H9 (cell line): ENCODE measurements around the gene GPR25. TPM values are rescaled to one million over a fixed set of nuclear protein-coding genes. Genes with fewer than 3 reads are reported as not detected.

Experiments used
- DNase-seq: peaks from one replicate; pipeline ENCODE4 v3.0.0-alpha.2; 2017
- H2AFZ ChIP-seq: one replicate; pipeline ENCODE4 v1.6.1; 2013; ENCODE audit warnings: mild to moderate bottlenecking, low read length, control low read depth, moderate library complexity
- H2AK5ac ChIP-seq: 2 replicates; pipeline ENCODE4 v1.6.1; 2013; ENCODE audit warnings: low read length, control low read depth, mixed read lengths; ENCODE audit not compliant: insufficient read length
- H2BK120ac ChIP-seq: one replicate; pipeline ENCODE4 v1.6.1; 2013; ENCODE audit warnings: low read depth, mild to moderate bottlenecking, low read length, control low read depth, inconsistent platforms; ENCODE audit not compliant: poor library complexity, severe bottlenecking
- H2BK12ac ChIP-seq: 2 replicates; pipeline ENCODE4 v1.6.1; 2013; ENCODE audit warnings: low read length, control low read depth, mixed read lengths, low read depth; ENCODE audit not compliant: insufficient read length
- H2BK15ac ChIP-seq: 2 replicates; pipeline ENCODE4 v1.6.1; 2013; ENCODE audit warnings: low read depth, low read length, control low read depth
- H2BK20ac ChIP-seq: one replicate; pipeline ENCODE4 v1.6.1; 2013; ENCODE audit warnings: low read depth, mild to moderate bottlenecking, low read length, control low read depth, inconsistent platforms; ENCODE audit not compliant: poor library complexity, severe bottlenecking
- H2BK5ac ChIP-seq: 2 replicates; pipeline ENCODE4 v1.6.1; 2013; ENCODE audit warnings: low read length, control low read depth, mixed read lengths; ENCODE audit not compliant: insufficient read length
- H3K14ac ChIP-seq: 2 replicates; pipeline ENCODE4 v1.6.1; 2013; ENCODE audit warnings: low read length, control low read depth; ENCODE audit not compliant: insufficient read depth
- H3K18ac ChIP-seq: 2 replicates; pipeline ENCODE4 v1.6.1; 2013; ENCODE audit warnings: low read depth, mild to moderate bottlenecking, mixed read lengths, low read length, control low read depth; ENCODE audit not compliant: insufficient read length
- H3K23ac ChIP-seq: 2 replicates; pipeline ENCODE4 v1.6.1; 2013; ENCODE audit warnings: low read length, control low read depth, mixed read lengths, low read depth; ENCODE audit not compliant: insufficient read length
- H3K23me2 ChIP-seq: 2 replicates; pipeline ENCODE4 v1.6.1; 2013; ENCODE audit warnings: low read depth, mild to moderate bottlenecking, mixed read lengths, low read length, control low read depth; ENCODE audit not compliant: insufficient read length, poor library complexity, severe bottlenecking
- H3K27ac ChIP-seq: 2 replicates; pipeline ENCODE4 v1.5.1; 2013; ENCODE audit warnings: low read length, control low read depth, mixed read lengths, low read depth; ENCODE audit not compliant: insufficient read length
- H3K27me3 ChIP-seq: 2 replicates; pipeline ENCODE4 v1.6.1; 2013; ENCODE audit warnings: low read length, control low read depth, inconsistent platforms; ENCODE audit not compliant: insufficient read depth
- H3K4ac ChIP-seq: 2 replicates; pipeline ENCODE4 v1.6.1; 2013; ENCODE audit warnings: low read depth, mild to moderate bottlenecking, control low read depth, inconsistent platforms, low read length, moderate library complexity
- H3K4me1 ChIP-seq: 2 replicates; pipeline ENCODE4 v1.6.1; 2013; ENCODE audit warnings: low read length, control low read depth, inconsistent platforms; ENCODE audit not compliant: insufficient read depth
- H3K4me2 ChIP-seq: 2 replicates; pipeline ENCODE4 v1.6.1; 2013; ENCODE audit warnings: low read length, control low read depth, mixed read lengths; ENCODE audit not compliant: insufficient read length, insufficient read depth
- H3K56ac ChIP-seq: 2 replicates; pipeline ENCODE4 v1.6.1; 2013; ENCODE audit warnings: low read depth, mild to moderate bottlenecking, mixed read lengths, low read length, control low read depth; ENCODE audit not compliant: insufficient read length
- H3K79me1 ChIP-seq: 2 replicates; pipeline ENCODE4 v1.6.1; 2013; ENCODE audit warnings: low read depth, mild to moderate bottlenecking, moderate library complexity, low read length, control low read depth, inconsistent platforms; ENCODE audit not compliant: insufficient read depth, poor library complexity, severe bottlenecking
- H3K79me2 ChIP-seq: 2 replicates; pipeline ENCODE4 v1.6.1; 2013; ENCODE audit warnings: low read length, control low read depth, inconsistent platforms; ENCODE audit not compliant: insufficient read depth
- H3K9ac ChIP-seq: 2 replicates; pipeline ENCODE4 v1.6.1; 2013; ENCODE audit warnings: low read length, control low read depth, mixed read lengths; ENCODE audit not compliant: insufficient read length; ENCODE audit errors: extremely low read depth
- H3K9me3 ChIP-seq: one replicate; pipeline ENCODE4 v1.6.1; 2013; ENCODE audit warnings: low read depth, low read length, inconsistent platforms; ENCODE audit not compliant: control insufficient read depth
- H3T11ph ChIP-seq: one replicate; pipeline ENCODE4 v1.6.1; 2013; ENCODE audit warnings: mild to moderate bottlenecking, low read length, control low read depth, inconsistent platforms
- H4K20me1 ChIP-seq: one replicate; pipeline ENCODE4 v1.6.1; 2013; ENCODE audit not compliant: control insufficient read depth, insufficient read length, insufficient read depth
- H4K5ac ChIP-seq: 2 replicates; pipeline ENCODE4 v1.6.1; 2013; ENCODE audit warnings: low read depth, mild to moderate bottlenecking, mixed read lengths, low read length, control low read depth; ENCODE audit not compliant: insufficient read length
- H4K8ac ChIP-seq: replicated peaks from 2 replicates; pipeline ENCODE4 v1.6.1; 2013; ENCODE audit warnings: low read length, control low read depth, mixed read lengths, low read depth; ENCODE audit not compliant: insufficient read length
- H4K91ac ChIP-seq: 2 replicates; pipeline ENCODE4 v1.6.1; 2013; ENCODE audit warnings: low read depth, mild to moderate bottlenecking, moderate library complexity, mixed read lengths, low read length, control low read depth; ENCODE audit not compliant: insufficient read length
- H3K27ac Mint-ChIP-seq, 3 experiments: 2 replicates in 2 of 3; 3 replicates in 1 of 3; pipeline ENCODE4 v1.8.0; 2020 to 2021; ENCODE audit warnings: mixed read lengths in 3 of 3, mild to moderate bottlenecking in 1 of 3, moderate library complexity in 1 of 3
- H3K27me3 Mint-ChIP-seq: 2 replicates; pipeline ENCODE4 v1.8.0; 2021; ENCODE audit warnings: low read depth, mild to moderate bottlenecking, moderate library complexity, mixed read lengths
- H3K36me3 Mint-ChIP-seq, 3 experiments: 2 replicates in 2 of 3; 3 replicates in 1 of 3; pipeline ENCODE4 v1.8.0; 2020 to 2021; ENCODE audit warnings: low read depth in 3 of 3, mixed read lengths in 3 of 3; ENCODE audit not compliant: insufficient read depth in 1 of 3
- H3K4me1 Mint-ChIP-seq, 2 experiments: 2 replicates each; pipeline ENCODE4 v1.8.0; 2020; ENCODE audit warnings: mixed read lengths in 2 of 2
- H3K4me3 Mint-ChIP-seq, 2 experiments: 2 replicates in 1 of 2; 3 replicates in 1 of 2; pipeline ENCODE4 v1.8.0; 2020 to 2021; ENCODE audit warnings: mild to moderate bottlenecking in 2 of 2, mixed read lengths in 2 of 2, moderate library complexity in 1 of 2
- H3K9me3 Mint-ChIP-seq, 2 experiments: 2 replicates in 1 of 2; 3 replicates in 1 of 2; pipeline ENCODE4 v1.8.0; 2020; ENCODE audit warnings: mild to moderate bottlenecking in 2 of 2, mixed read lengths in 2 of 2, moderate library complexity in 1 of 2
- WGBS: extraction: QIAGEN DNeasy Blood & Tissue Kit; methylation state at CpG from one replicate; pipeline ENCODE4 v1.1.7; 2013; ENCODE audit warnings: missing lambda C conversion rate, low lambda C conversion rate, mixed read lengths; ENCODE audit not compliant: insufficient read length; ENCODE audit errors: extremely low coverage; 5-methylcytosine and 5-hydroxymethylcytosine counted together
- total RNA-seq: library from RNA; stranded (reverse); gene quantifications from 2 replicates; pipeline ENCODE4 v1.2.1, GENCODE V29; 2021
- TF ChIP-seq, protein P1 (sequence below): fragments of 200-600 bp; sonication (generic); conservative IDR thresholded peaks from 3 replicates; pipeline ENCODE4 v1.8.0; 2021; ENCODE audit warnings: antibody characterized with exemption, mild to moderate bottlenecking

Gene GPR25
- total RNA-seq, 1 experiment from 2014 or later: not detected

DNA sequence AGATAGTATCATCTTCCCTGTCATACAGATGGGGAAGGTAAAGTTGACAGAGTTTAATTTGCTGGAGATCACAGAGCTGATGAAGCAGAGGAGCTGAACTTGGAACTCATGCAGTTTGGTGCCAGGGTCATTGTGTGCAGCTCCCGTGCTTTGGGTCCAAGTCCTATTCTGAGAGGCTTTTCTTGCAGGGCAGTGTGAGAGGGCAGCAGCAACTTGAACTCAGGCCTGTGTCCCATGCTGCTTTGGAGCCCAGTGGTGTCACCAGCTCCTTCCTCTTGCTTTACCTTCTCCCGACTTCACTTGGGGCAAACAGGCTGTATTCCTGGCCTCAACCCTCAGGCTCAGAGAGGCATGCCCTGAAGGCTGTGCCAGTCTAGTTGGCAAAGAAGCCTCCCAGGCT, 46.6 kb downstream of the GPR25 start:
- Histone ChIP-seq H3K4me2 (no peak overlapping the region), H2BK20ac (no peak overlapping the region), H3K23ac (no peak overlapping the region), H4K5ac (no peak overlapping the region), H2BK120ac (no peak overlapping the region), H2AFZ (no peak overlapping the region), H3K27me3 (no peaks in the 10 kb centered on the region), H3T11ph (no peak overlapping the region), H3K4me1 (peaks cover 3% of the 10 kb centered on the region; the same call in 1 of the 2 replicates), H3K14ac (no peak overlapping the region), H3K9me3 (no peaks in the 10 kb centered on the region), H2BK5ac (no peak overlapping the region), H4K20me1 (no peaks in the 10 kb centered on the region), H3K9ac (no peak overlapping the region), H2BK15ac (no peak overlapping the region; the same call in 1 of the 2 replicates), H3K27ac (no peak overlapping the region), H3K79me1 (no peaks in the 10 kb centered on the region), H3K23me2 (no peaks in the 10 kb centered on the region), H3K18ac (no peak overlapping the region), H3K79me2 (no peaks in the 10 kb centered on the region), H2AK5ac (no peak overlapping the region), H4K91ac (no peak overlapping the region), H4K8ac (no peak overlapping the region), H2BK12ac (no peak overlapping the region), H3K4ac (no peak overlapping the region), H3K56ac (no peak overlapping the region)
- DNase-seq: no peak
- H3K4me1 Mint-ChIP-seq: peaks cover 17 to 29% of the 10 kb centered on the region in 2 experiments
- H3K36me3 Mint-ChIP-seq: no peaks in the 10 kb centered on the region
- no CpG with 5 or more reads among the region's 2 CpGs for WGBS
- TF ChIP-seq, protein P1, sequence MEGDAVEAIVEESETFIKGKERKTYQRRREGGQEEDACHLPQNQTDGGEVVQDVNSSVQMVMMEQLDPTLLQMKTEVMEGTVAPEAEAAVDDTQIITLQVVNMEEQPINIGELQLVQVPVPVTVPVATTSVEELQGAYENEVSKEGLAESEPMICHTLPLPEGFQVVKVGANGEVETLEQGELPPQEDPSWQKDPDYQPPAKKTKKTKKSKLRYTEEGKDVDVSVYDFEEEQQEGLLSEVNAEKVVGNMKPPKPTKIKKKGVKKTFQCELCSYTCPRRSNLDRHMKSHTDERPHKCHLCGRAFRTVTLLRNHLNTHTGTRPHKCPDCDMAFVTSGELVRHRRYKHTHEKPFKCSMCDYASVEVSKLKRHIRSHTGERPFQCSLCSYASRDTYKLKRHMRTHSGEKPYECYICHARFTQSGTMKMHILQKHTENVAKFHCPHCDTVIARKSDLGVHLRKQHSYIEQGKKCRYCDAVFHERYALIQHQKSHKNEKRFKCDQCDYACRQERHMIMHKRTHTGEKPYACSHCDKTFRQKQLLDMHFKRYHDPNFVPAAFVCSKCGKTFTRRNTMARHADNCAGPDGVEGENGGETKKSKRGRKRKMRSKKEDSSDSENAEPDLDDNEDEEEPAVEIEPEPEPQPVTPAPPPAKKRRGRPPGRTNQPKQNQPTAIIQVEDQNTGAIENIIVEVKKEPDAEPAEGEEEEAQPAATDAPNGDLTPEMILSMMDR: no peak
- H3K9me3 Mint-ChIP-seq: no peaks in the 10 kb centered on the region
- no peak overlapping the region for H3K4me3 Mint-ChIP-seq
- peaks cover 2% of the 10 kb centered on the region; the same call in 1 of the 2 replicates for H3K27me3 Mint-ChIP-seq
- no peak overlapping the region; a peak in 1 of 7 replicates for H3K27ac Mint-ChIP-seq
